ENCODE measurements around the gene ABCB11. TPM values are rescaled to one million over a fixed set of nuclear protein-coding genes. Genes with fewer than 3 reads are reported as not detected.

Gene ABCB11
- total RNA-seq, 1 donor from 2014 or later = not detected

DNA sequence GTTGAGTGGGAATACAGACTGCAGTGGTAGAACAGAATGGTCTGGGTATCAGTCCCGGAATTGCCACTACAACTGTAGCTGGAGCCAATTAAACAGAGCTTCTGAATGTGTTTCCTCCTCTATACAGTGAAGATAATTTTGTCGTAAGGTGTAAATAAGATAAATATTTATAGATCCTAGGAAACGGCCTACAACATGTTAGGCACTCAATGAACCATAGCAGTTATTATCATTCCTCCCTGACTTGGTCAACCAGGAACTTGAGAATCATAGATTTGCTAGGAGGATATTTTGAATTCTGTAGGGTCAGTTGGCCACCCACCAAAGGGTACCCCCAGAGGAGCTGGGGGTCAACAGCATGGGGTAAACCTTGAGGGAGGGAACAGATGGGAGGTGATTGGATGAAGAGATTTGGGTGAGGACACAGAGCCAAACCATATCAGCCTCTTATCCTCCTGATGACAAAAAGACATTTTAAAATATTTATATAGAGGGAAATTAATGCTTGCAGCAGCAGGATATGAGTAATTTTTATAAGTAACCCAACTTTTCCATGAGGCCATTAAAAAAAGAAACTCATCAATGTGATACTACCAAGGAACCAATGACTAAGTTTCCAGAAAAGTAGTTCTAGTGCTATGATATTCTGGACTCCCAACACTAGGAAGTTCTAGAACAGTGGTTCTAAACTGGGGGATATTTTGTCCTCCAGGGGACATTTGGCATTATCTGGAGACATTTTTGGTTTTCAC lies 42.3 kb upstream of the ABCB11 start:
- no peak overlapping the region for H3K4me3 Mint-ChIP-seq (ENCODE audit: unreplicated experiment)
- H3K27ac Mint-ChIP-seq (ENCODE audit: unreplicated experiment) = no peak overlapping the region

DNA sequence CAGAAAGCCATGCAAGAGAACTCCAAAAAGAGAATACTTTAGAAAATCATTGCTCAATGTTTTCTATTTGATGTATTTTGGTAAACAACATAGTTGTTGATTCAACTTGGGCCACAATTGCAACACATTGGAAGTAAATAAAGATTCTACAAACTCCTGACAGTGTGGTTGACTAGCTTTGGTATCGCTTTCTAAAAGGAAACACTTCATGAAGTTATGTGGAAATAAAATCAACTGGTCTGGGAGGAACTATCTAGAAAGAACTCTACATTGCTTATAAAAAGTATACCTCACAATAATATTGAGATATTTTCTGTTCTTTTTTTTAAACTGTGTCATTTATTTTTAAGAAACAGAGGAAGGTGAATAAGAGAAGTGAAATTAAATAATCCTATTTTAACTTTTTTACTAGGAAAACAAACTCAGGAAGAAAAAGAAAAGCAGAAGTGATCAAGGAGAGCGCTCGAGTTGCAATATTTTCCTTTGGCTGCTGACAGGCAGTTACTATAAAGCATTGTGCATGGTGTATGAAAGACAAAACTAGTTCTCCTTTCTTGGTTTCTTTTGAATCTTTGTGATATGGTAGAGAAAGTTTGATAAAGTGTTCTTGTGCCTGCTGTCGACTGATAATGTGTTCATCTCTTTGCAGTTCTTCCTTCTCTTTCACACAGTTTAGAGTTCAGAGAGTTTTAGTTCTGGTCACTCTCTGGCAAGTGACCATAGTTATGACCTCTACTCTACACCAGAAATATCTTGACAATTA lies 41.2 kb upstream of the ABCB11 start:
- Mint-ChIP-seq H3K27me3 (ENCODE audit: low read depth) (peaks cover 2% of the 10 kb centered on the region), H3K27ac (ENCODE audit: unreplicated experiment) (no peak overlapping the region), H3K36me3 (ENCODE audit: low read depth) (no peaks in the 10 kb centered on the region), H3K9me3 (ENCODE audit: low read depth) (no peaks in the 10 kb centered on the region), H3K4me1 (ENCODE audit: low read depth) (no peaks in the 10 kb centered on the region), H3K4me3 (ENCODE audit: unreplicated experiment) (no peak overlapping the region)
- TF ChIP-seq, protein P1, sequence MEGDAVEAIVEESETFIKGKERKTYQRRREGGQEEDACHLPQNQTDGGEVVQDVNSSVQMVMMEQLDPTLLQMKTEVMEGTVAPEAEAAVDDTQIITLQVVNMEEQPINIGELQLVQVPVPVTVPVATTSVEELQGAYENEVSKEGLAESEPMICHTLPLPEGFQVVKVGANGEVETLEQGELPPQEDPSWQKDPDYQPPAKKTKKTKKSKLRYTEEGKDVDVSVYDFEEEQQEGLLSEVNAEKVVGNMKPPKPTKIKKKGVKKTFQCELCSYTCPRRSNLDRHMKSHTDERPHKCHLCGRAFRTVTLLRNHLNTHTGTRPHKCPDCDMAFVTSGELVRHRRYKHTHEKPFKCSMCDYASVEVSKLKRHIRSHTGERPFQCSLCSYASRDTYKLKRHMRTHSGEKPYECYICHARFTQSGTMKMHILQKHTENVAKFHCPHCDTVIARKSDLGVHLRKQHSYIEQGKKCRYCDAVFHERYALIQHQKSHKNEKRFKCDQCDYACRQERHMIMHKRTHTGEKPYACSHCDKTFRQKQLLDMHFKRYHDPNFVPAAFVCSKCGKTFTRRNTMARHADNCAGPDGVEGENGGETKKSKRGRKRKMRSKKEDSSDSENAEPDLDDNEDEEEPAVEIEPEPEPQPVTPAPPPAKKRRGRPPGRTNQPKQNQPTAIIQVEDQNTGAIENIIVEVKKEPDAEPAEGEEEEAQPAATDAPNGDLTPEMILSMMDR (IDR thresholded peaks at IDR 0.05) = no peak
- no peak for DNase-seq (ENCODE audit: low spot score)

More for the DNA sequence above, 42.3 kb upstream of the ABCB11 start:
- Mint-ChIP-seq H3K27me3 (ENCODE audit: low read depth) (peaks cover 2% of the 10 kb centered on the region), H3K4me1 (ENCODE audit: low read depth) (peaks cover 8% of the 10 kb centered on the region), H3K36me3 (ENCODE audit: low read depth) (no peaks in the 10 kb centered on the region), H3K9me3 (ENCODE audit: low read depth) (no peaks in the 10 kb centered on the region)
- TF ChIP-seq, protein P1 (IDR thresholded peaks at IDR 0.05) = no peak
- DNase-seq (ENCODE audit: low spot score) = no peak

DNA sequence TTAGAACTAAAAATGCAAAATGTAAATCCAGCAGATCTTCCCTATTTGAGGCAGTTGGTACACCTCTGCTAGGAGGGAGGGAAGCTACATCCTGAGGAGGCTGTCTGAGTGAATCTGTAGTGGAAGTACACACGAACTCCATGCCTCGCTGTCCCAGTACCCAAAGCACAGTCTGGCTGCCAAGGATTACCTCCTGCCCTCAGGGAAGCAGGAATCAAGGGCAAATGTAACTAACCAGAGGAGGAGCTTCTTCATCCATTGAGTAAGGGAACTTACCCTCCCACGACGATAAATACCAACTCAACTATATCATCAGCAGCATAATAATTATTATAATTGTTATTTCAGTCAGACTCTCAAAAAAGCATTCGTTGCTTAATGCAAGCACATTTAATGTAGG lies 40.3 kb upstream of the ABCB11 start:
- no peaks in the 10 kb centered on the region for H3K9me3 Mint-ChIP-seq (ENCODE audit: low read depth)
- no peaks in the 10 kb centered on the region for H3K36me3 Mint-ChIP-seq (ENCODE audit: low read depth)
- no peaks in the 10 kb centered on the region for H3K4me1 Mint-ChIP-seq (ENCODE audit: low read depth)
- no peak for DNase-seq (ENCODE audit: low spot score)
- TF ChIP-seq, protein P1 (IDR thresholded peaks at IDR 0.05) = no peak
- H3K27me3 Mint-ChIP-seq (ENCODE audit: low read depth) = peaks cover 2% of the 10 kb centered on the region
- H3K27ac Mint-ChIP-seq (ENCODE audit: unreplicated experiment) = no peak overlapping the region
- no peak overlapping the region for H3K4me3 Mint-ChIP-seq (ENCODE audit: unreplicated experiment)

DNA sequence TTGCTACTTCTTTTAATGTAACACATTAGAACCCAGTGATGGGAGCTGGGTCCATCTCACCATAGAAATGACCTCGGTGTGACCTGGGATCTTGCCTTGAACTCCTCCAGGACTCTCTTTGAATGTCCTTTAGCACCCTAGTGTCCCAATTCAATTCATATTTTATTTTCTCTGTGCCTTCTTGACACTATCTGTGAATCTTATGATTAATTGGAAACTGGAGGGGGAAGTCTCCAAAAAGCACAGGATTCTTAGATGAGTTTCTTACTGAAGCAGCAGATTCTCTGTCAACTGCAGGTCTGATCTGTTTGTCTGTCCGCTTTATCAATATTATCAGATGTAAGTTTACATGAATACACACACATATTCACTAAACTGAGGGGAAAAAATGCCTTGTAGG lies 38.7 kb upstream of the ABCB11 start:
- Mint-ChIP-seq H3K27ac (ENCODE audit: unreplicated experiment) (no peak overlapping the region), H3K27me3 (ENCODE audit: low read depth) (peaks cover 2% of the 10 kb centered on the region), H3K4me3 (ENCODE audit: unreplicated experiment) (no peak overlapping the region), H3K4me1 (ENCODE audit: low read depth) (no peaks in the 10 kb centered on the region), H3K9me3 (ENCODE audit: low read depth) (no peaks in the 10 kb centered on the region), H3K36me3 (ENCODE audit: low read depth) (no peaks in the 10 kb centered on the region)
- TF ChIP-seq, protein P1 (IDR thresholded peaks at IDR 0.05) = no peak
- no peak for DNase-seq (ENCODE audit: low spot score)

DNA sequence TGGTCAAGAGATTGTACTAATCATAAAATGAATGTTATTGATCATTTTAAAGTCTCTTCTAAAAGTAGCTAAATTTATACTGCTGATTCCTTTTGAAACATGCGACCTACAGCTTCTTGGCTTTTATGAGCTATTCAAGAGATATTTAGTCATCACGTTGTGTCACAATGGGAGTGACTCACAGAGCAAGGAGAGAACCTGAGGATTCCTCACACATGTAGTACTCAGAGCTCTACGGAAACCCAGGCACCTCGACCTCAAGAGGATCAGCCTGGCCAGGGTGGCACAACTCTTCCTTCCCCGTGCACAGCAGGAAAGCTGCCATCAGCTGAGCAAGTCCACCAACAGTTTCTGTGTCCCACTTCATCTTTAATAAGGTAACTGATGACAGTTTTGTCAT lies 38.2 kb upstream of the ABCB11 start, which contains the start of gene DHRS9:
Gene DHRS9, plus strand, starts transcription at position 223 of the 400 bp plus-strand sequence. CDS start 12,019 bp downstream, outside the sequence.
- Mint-ChIP-seq H3K4me3 (ENCODE audit: unreplicated experiment) (no peak within 1 kb of the TSS), H3K9me3 (ENCODE audit: low read depth) (no peaks in the 10 kb centered on the region), H3K27me3 (ENCODE audit: low read depth) (peaks cover 2% of the 10 kb centered on the region), H3K36me3 (ENCODE audit: low read depth) (no peaks in the 10 kb centered on the region), H3K4me1 (ENCODE audit: low read depth) (no peaks in the 10 kb centered on the region), H3K27ac (ENCODE audit: unreplicated experiment) (no peak within 1 kb of the TSS)
- DNase-seq (ENCODE audit: low spot score) = no peak
- TF ChIP-seq, protein P1 (IDR thresholded peaks at IDR 0.05) = no peak
